CD4-positive, alpha-beta T cell treated with Interferon alpha-2 for 1 hour (primary cell): ENCODE results near the gene FBXW5.

Experiments
- DNase-seq, 2 donors: peaks; one replicate each; pipeline ENCODE4 v3.0.0-alpha.2; 2020 to 2022

The FBXW5 gene

DNA sequence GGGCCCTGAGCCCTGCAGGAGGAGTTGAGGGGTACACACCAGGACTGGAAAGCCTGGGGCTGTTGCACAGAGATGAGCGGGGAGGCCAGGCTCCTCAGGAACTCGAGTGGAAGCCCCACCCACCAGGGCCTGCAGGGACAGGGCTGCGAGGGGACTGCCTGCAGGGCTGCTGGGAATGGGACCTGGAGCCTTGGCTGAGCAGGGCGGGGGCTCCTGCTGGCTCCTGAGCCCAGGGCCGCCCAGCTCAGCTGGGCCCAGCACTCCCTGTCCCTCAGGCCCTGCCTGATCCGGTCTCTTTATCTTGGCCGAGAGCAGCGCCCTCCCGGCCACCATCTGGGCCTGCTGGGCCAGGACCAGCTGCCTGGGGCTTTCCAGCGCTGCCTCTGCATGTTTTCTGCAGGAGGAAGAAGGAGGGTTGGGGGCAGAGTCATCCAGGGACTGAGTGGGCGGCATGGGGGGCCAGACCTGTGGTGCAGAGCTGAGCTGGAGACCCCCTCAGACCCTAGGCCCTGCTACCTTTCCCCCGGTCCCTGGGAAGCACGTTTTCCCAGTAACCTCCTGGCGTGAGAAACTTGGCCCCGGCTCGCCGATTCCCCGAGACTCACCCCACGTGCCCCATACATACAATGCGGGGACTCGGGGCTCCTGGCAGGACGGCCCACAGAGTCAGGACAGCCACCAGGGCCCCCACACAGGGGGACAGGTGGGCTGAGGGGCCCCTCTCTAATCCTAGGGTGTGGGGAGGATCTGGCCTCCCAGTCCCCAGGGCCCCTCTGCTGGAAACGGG is 16.9 kb upstream of the FBXW5 start:
- DNase-seq = no peak

- no peak for DNase-seq
Measured at GRCh38 chr9:136960938-136961275, 16.4 kb upstream of the FBXW5 start.

DNA sequence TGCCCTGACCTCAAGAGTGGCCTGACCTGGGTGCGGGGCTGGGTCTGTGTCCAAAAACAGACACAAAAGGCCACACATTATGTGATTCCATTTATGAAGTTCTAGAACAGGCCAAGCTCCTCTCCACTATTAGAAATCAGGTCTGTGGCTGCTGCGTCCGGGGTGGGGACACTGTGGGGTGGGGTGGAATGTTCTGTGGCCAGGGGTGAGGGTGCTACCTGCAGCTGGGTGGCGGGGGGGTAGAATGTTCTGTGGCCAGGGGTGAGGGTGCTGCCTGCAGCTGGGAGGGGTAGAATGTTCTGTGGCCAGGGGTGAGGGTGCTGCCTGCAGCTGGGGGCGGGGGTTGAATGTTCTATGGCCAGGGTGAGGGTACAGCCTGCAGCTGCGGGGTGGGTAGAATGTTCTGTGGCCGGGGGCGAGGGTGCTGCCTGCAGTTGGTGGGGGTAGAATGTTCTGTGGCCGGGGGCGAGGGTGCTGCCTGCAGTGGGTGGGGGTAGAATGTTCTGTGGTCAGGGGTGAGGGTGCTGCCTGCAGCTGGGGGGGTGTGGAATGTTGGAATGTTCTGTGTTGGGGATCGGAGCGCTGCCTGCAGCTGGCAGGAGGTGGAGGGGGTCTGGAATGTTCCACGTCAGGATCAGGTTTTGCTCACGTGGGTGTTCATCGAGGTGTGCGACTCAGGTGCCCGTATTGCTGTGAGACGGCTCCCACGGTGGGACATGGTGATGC is 15.8 kb upstream of the FBXW5 start:
- peak; percentile 49 to 55 for DNase-seq

DNA sequence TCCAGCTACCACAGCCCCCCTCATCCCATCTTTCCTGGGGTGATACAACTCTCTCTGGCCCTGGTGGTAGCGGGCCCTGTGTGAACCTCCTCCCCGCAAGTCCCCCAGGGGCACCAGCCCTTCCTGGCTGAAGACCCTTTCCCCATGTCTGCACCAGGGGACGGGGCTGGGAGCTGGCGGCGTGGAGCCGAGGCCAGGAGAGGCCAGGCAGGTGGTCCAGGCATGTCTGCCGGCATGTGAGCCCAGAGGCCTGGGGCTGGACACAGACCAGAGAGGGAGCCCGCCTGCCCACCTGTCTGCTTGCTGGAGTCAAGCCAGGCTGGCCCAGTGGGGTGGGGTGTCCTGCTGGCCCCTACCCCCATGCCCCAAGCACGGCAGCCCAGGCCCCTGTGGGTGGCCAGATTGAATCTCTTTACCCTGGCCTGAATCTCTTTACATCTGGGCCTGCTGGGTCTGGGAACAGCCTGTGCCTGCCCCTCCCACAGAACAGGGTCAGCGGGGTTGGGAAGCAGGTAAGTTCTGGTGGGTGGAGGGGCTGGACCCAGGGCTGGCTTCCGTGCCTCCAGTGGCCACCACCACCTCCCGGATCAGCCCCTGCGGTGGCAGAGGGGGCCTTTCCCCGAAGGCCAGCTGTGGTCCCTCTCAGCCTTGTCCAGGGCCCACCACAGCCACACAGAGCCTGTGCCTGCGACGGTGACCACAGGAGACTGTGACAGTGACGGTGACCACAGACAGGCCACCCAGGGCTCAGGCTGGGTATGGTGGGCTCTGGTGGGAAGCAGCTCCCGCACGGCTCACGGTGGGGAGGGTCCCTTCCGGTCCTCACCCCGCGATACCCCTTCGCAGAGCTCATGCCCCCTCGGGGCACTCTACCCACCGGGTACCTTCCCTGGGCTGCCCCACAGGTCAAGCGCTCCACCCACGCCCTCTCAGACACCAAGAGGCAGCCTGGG is 14.6 kb upstream of the FBXW5 start:
- DNase-seq = no peak

DNA sequence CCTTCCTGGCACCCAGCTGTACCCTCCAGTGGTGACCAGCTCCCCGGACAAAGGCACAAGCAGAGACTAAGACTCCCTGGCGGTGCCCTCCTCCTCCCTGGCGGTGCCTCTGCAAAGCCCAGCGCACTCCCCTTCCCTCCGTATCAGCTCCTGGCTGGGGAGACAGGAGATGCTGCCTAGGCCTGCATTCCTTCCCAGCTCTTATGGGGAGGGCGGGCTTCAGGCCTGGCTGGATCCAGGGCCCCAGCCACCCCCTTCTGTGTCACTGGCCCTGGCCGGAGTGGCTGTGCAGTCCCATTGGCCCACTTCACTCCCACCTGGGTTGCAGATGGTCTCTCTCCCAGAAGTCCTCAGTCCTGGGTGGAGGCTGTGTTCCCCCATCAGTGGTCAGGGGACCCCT is 13.9 kb upstream of the FBXW5 start:
- no peak for DNase-seq

- no peak for DNase-seq
Measured at GRCh38 chr9:136957901-136958300, 13.4 kb upstream of the FBXW5 start.

DNA sequence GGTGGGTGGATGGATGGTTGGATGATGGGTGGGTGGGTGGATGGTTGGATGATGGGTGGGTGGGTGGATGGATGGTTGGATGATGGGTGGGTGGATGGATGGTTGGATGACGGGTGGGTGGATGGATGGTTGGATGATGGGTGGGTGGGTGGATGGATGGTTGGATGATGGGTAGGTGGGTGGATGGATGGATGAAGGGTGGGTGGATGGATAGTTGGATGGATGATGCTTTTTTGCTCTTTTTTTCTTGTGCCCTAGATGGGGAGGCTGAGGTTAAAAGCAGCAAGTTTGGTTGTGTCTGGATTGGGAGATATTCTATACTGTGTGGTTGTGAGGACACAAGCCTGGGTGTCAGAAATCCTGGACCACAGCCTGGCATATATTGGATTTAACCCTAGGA is 12.9 kb upstream of the FBXW5 start:
- DNase-seq = no peak

- DNase-seq = no peak
Measured at GRCh38 chr9:136956604-136957003, 12.1 kb upstream of the FBXW5 start.

- no peak for DNase-seq
Measured at GRCh38 chr9:136955943-136956335, 11.4 kb upstream of the FBXW5 start.

DNA sequence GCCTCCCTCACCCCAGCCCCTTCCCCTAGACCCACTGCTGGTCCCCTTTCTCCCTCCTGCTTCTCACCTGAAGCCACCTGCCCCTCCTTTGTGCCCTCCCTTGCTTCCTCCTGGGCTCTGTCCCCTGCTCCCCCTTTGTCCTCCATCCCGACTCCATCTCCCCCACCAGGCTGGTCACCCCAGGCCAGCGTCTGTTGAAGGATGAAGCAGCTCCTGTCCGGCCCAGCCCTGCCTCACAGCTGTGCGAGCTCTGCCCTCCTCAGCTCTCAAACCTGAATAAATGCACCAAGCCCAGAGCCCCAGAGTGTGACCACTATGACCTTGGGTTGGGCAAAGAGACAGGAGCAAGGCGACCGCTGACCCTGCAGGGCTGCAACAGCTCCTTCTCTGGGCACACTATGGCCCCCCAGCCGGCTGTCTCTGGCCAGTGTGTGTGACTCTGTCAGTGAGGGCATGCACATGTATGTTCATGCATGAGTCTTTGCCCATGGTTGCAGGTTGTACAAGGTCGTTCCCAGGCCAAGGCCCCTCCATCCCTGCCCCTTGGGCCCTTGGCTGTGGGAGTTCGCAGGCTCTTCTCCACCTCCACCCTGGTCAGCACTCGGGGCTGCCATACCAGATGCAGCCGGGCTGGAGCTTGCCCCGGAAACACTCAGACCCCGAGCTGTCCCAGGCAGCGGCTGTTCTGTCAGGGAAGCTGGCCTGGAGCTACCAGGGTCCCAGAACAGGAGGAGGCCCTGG is 10.8 kb upstream of the FBXW5 start:
- DNase-seq = no peak

DNA sequence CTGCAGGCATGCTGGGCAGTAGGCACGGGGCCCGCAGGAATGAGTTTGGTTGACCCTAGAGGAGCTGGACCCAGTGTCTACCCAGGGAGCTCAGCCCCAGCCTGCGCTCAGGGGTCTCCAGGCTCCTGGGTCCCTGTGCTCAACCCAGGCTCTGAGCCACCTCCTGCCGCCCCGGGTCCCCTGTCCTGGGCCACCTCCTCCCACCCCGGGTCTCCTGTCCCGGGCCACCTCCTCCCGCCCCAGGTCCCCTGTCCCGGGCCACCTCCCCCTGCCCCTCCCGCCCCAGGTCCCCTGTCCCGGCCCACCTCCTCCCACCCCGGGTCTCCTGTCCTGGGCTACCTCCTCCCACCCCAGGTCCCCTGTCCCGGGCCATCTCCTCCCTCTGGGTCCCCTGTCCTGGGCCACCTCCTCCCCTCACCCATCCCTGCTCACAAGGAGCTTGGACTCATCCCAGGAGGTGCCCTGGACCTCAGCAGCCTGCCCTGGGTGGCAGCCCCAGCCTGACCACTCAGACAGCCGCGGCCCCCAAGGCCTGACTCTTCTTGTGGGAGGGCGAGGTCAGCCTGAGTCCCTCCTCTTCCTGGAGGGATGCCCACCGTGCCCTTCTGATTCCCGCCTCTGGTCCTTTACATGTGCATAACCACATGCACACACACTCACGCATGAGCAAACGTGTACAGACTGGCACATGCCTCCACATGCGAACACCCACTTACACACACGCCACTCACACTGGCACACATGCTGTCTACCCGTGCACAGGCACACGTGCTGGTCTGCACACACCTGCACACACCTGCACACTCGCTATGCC is 9.9 kb upstream of the FBXW5 start:
- no peak for DNase-seq

DNA sequence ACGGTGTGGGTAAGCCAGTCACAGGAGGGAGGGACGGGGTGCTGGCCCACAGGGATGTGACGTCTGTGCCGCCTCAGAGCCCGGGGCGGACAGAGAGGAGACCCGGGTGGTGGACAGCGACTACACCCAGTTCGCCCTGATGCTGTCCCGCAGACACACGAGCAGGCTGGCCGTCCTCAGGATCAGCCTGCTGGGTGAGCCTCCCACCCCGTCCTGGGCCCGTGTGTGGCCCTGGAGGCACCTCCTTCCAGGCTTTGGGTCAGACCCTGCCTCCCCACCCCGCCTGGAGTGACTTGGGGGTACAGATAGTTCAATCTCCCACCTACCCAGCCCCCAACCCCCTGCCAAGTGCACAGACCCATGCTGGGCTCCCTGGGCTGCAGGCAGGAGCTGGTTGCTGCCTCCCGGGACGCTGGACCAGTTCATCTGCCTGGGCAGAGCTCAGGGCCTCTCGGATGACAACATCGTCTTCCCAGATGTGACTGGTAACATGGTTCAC is 9.3 kb upstream of the FBXW5 start:
- DNase-seq = no peak

GRCh38 chr9:136952876-136953770 is 8.6 kb upstream of the FBXW5 start:
- no peak for DNase-seq

- no peak for DNase-seq
Measured at GRCh38 chr9:136952321-136952850, 7.8 kb upstream of the FBXW5 start.

DNA sequence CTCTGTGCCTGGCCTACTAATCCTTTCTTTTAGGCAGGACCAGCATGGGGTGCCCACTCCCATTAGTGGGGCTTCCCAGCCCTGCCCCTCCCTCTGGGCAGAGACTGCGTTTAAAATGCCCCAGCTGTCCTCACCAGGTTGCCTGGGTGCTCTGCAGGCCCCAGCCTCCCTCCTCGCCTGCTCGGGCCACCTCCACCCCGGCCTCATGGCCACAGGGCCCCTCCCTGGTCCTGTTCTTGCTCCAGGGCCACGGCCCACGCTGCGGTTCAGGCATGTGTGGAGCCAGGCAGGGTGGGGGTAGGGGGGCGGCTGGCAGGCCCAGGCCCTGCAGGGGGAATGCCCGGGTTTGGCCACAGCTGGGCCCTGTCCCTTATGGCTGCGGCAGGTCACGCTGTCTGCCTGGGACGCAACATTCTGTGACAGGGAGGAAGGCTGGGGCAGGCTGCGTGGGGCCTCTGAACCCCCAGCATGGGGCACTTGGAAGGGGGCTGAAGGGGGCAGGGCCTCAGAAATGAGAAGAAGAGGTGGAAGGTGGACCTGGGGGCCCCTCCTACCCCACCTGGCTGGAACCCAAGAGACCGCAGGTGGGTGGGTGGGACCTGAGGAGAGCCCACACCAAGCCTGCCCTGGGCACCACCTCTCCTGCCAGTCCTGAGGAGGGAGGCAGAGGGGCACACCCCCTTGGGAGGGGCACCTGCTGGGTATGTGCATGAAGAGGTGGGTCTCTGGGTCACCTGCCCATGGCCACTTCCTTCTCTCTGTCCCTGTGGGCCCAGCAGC is 7.2 kb upstream of the FBXW5 start, which contains the start of gene LCN12:
Gene LCN12, plus strand, starts transcription at position 733 of the 780 bp plus-strand sequence. CDS start 55 bp downstream, outside the sequence.
- DNase-seq = no peak

- DNase-seq = no peak
Measured at GRCh38 chr9:136950656-136951276, 6.2 kb upstream of the FBXW5 start.

DNA sequence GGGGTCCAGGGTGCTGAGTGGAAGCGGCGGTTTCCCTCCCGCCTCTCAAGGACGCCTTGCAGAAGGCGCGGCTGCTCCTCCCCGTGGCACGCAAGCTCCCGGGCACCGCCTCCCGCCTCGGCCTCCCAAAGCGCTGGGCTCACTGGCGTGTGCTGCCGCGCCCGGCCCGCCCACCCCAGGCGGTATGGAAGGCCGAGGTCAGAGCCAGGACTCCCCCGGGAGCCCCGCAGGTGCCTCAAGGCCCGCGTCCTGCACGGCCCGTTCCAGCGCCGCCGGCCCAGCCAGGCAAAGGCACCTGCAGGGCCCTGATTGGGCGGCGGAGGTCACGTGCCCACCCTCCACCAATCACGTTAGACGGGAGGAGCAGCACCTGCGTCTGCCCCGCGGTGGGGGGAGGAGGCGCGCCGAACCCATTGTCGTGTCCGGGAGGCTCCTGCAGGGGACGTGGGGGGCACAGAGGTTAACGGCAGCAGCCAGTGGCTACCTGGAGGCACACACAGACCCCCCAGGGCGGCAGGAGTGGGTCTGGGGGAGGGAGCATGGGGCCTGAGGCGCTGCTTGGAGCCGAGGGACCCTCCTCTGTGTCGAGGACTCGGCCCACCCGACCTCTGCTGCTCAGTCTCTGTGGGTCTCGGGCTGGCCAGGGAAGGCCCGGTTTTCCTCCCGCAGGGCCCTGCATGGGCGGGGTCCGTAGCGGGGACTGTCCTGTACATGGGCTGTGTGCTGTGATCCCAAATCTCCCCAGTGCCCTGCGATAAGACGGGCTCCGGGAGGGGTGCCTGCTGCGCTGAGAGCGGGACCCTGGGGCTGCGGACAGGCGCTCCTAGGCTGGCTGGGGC is 5.5 kb upstream of the FBXW5 start:
- peak; percentile 95 to 97 for DNase-seq
